A673 (cell line): Measurements from ENCODE around the gene SENP7. TPM values are rescaled to one million over a fixed set of nuclear protein-coding genes. Genes with fewer than 3 reads are reported as not detected.

Experiments used
- BruUV-seq: library from RNA; stranded (reverse); fragments of 400-500 nt; replicated peaks from 2 replicates; lab custom pipeline; 2021; lab: Mats Ljungman, UMichigan
- CTCF ChIA-PET: fragments of 300-600 bp; sonication (Branson Sonifier 250); formaldehyde crosslinking; loops from one replicate; lab custom pipeline; 2022; ENCODE audit warnings: antibody characterized with exemption; lab: Charles Lee
- POLR2A ChIA-PET: fragments of 300-600 bp; sonication (Branson Sonifier 250); formaldehyde crosslinking; loops from one replicate; lab custom pipeline; 2022; ENCODE audit warnings: antibody characterized with exemption; ENCODE audit not compliant: low non-redundant PET; lab: Charles Lee
- DNase-seq: peaks from one replicate; pipeline ENCODE4 v3.0.0-alpha.2; 2015; ENCODE audit warnings: low spot score
- H3K27ac ChIP-seq: fragments of 200-600 bp; sonication (generic); 2 replicates; pipeline ENCODE4 v1.5.1; 2016; ENCODE audit warnings: mixed run types, low read depth, mild to moderate bottlenecking, mixed read lengths, antibody characterized with exemption, low read length; ENCODE audit not compliant: poor library complexity, severe bottlenecking
- H3K27me3 ChIP-seq: fragments of 200-600 bp; sonication (generic); replicated peaks from 2 replicates; pipeline ENCODE4 v1.6.1; 2017; ENCODE audit warnings: mixed run types, low read depth, mild to moderate bottlenecking, mixed read lengths, antibody characterized with exemption, low read length; ENCODE audit not compliant: insufficient read depth, poor library complexity
- H3K36me3 ChIP-seq: fragments of 200-600 bp; sonication (generic); 2 replicates; pipeline ENCODE4 v1.6.1; 2016; ENCODE audit warnings: mixed run types, mild to moderate bottlenecking, mixed read lengths, antibody characterized with exemption, low read length; ENCODE audit not compliant: insufficient read depth, poor library complexity, severe bottlenecking
- H3K4me1 ChIP-seq: fragments of 200-600 bp; sonication (generic); 2 replicates; pipeline ENCODE4 v1.6.1; 2017; ENCODE audit warnings: mixed run types, mild to moderate bottlenecking, mixed read lengths, antibody characterized with exemption, low read length; ENCODE audit not compliant: insufficient read depth, poor library complexity, severe bottlenecking
- H3K4me3 ChIP-seq: fragments of 200-600 bp; sonication (generic); 2 replicates; pipeline ENCODE4 v1.5.1; 2016; ENCODE audit warnings: low read depth, mixed run types, mild to moderate bottlenecking, mixed read lengths, low read length; ENCODE audit not compliant: poor library complexity, severe bottlenecking
- H3K9me3 ChIP-seq: fragments of 200-600 bp; sonication (generic); 2 replicates; pipeline ENCODE4 v1.6.1; 2016; ENCODE audit warnings: mixed run types, low read depth, mild to moderate bottlenecking, mixed read lengths, antibody characterized with exemption, low read length; ENCODE audit not compliant: poor library complexity, severe bottlenecking
- EZH2 ChIP-seq: fragments of 200-600 bp; sonication (generic); IDR thresholded peaks from 2 replicates; pipeline ENCODE4 v1.6.1; 2017; ENCODE audit warnings: borderline replicate concordance, low read depth, mild to moderate bottlenecking, mixed read lengths, antibody characterized with exemption, low read length; ENCODE audit not compliant: poor library complexity, severe bottlenecking
- intact Hi-C: fragments of 100-400 bp; cut with micrococcal nuclease; formaldehyde crosslinking; loops from one replicate; pipeline ENCODE4 v1.10.0; 2022; ENCODE audit not compliant: unreplicated experiment
- total RNA-seq: library from RNA; stranded (reverse); gene quantifications from 2 replicates; pipeline ENCODE4 v1.2.3, GENCODE V29; 2021
- TF ChIP-seq, protein P1 (sequence below): fragments of 300-800, 200-600 bp; sonication (generic); conservative IDR thresholded peaks from 2 replicates; pipeline ENCODE4 v1.5.1; 2017; ENCODE audit warnings: low read depth, mild to moderate bottlenecking, antibody characterized with exemption, low read length, moderate library complexity, mixed read lengths

The SENP7 gene
- total RNA-seq, 1 experiment from 2014 or later, result 10.2 TPM

DNA sequence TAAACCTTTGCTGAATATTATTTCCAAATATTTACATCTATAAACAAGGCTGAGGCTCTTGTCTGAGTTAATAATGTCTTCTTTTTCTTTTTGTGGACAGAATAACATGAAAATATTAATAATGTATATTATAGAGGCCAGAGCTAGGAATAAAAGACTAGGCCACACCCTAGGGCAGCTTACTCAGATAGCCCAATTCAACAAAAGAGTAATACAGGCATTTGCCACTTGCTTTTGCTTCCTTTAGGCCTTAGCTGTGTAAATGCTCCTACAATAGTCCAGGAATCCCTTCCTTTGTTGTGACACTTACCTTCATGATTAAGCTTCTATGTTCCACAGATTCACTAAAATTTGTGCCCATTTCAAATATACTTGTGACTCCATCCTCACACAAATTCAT is 209.2 kb downstream of the SENP7 start:
- TF ChIP-seq, protein P1, sequence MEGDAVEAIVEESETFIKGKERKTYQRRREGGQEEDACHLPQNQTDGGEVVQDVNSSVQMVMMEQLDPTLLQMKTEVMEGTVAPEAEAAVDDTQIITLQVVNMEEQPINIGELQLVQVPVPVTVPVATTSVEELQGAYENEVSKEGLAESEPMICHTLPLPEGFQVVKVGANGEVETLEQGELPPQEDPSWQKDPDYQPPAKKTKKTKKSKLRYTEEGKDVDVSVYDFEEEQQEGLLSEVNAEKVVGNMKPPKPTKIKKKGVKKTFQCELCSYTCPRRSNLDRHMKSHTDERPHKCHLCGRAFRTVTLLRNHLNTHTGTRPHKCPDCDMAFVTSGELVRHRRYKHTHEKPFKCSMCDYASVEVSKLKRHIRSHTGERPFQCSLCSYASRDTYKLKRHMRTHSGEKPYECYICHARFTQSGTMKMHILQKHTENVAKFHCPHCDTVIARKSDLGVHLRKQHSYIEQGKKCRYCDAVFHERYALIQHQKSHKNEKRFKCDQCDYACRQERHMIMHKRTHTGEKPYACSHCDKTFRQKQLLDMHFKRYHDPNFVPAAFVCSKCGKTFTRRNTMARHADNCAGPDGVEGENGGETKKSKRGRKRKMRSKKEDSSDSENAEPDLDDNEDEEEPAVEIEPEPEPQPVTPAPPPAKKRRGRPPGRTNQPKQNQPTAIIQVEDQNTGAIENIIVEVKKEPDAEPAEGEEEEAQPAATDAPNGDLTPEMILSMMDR, result no peak
- H3K27me3 ChIP-seq, result no peaks in the 10 kb centered on the region
- CTCF ChIA-PET, result no interaction called here
- no TSS peak for BruUV-seq
- DNase-seq, result no peak
- POLR2A ChIA-PET, result no interaction called here
- H3K4me1 ChIP-seq, result no peaks in the 10 kb centered on the region
- no peak overlapping the region for H3K4me3 ChIP-seq
- H3K9me3 ChIP-seq, result peaks cover 9% of the 10 kb centered on the region
- no peak overlapping the region for H3K27ac ChIP-seq
- intact Hi-C loops, result no loop called here
- no peaks in the 10 kb centered on the region for H3K36me3 ChIP-seq

DNA sequence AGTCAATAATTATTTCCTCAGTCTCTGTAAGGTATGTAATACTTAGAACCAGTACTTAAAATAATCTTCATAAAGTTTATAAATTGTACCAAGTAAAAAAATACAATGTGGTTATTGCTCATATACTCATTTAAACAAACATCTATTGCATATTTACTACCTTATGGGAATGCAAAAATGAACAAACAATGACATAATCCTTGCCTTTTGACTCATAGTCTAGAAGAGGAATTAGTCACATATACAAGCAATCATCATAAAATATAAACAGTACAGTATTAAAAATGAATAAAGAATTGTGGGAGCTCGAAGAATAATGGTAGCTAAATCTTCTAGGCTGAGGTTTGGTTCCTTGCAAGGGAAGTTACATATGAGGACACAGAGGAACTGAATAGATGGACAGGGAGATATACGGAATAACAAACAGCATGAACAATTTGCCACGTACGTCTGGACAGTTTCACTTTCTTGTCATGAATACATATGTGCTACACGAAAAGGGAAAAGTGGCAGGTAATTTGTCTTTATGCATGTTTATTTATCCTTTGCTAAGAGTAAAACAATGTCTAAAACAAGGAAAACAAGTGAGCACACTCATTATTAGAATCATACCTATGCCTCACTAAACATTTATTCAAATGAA is 209.8 kb downstream of the SENP7 start:
- POLR2A ChIA-PET, result no interaction called here
- CTCF ChIA-PET, result no interaction called here
- Histone ChIP-seq H3K4me1 (no peaks in the 10 kb centered on the region), H3K4me3 (no peak overlapping the region), H3K27ac (no peak overlapping the region), H3K27me3 (no peaks in the 10 kb centered on the region), H3K9me3 (peaks cover 4% of the 10 kb centered on the region), H3K36me3 (no peaks in the 10 kb centered on the region)
- no peak for DNase-seq
- intact Hi-C loops, result no loop called here
- TF ChIP-seq EZH2, result no peak
- TF ChIP-seq, protein P1, result no peak
- no TSS peak for BruUV-seq

DNA sequence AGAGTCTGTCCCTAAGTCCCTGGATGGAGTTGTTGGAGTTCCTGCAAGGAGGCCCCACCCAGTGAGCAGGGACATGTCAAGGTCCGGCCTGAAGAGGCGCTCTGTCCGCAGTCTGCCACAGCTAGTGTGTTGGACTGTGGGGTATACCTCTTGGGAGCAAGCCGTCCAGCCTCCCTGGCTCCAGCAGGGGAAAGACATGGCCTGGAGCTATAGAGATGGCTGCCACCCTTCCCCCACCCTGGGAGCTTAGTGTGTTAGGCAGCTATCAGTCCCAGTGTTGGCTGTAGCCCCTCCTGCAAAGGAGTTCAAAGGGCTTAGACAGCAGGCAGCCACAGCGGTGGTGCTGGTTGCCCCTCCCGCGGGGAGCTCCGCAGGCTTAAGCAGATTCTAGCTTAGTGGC is 212.9 kb downstream of the SENP7 start:
- TF ChIP-seq EZH2, result no peak
- TF ChIP-seq, protein P1, result no peak
- no peaks in the 10 kb centered on the region for H3K27me3 ChIP-seq
- DNase-seq, result no peak
- H3K4me1 ChIP-seq, result no peaks in the 10 kb centered on the region
- intact Hi-C loops, result no loop called here
- no peaks in the 10 kb centered on the region for H3K9me3 ChIP-seq
- H3K27ac ChIP-seq, result no peak overlapping the region
- ChIA-PET POLR2A (no interaction called here), CTCF (no interaction called here)
- no peaks in the 10 kb centered on the region for H3K36me3 ChIP-seq
- H3K4me3 ChIP-seq, result no peak overlapping the region
- BruUV-seq, result no TSS peak
